Stimulated activated CD8-positive, alpha-beta memory T cell treated with anti-CD3 and anti-CD28 coated beads, Interleukin-12 subunit alpha, Interleukin-12 subunit beta, amount 100 ng/mL, for 1 hour (primary cell): Measurements from ENCODE around the gene CALML6.
"Not testable (repeated sequence)": the region's sequence is repeated elsewhere in the genome, so short reads cannot be mapped to it uniquely, and the experiment has no call there.

ENCODE experiments used
- DNase-seq: peaks from one replicate; pipeline ENCODE4 v3.0.0-alpha.2; 2020; ENCODE audit warnings: low read depth

The CALML6 gene

GRCh38 chr1:1925437-1926345 lies 10.6 kb downstream of the CALML6 start:
- DNase-seq, result no peak

DNA sequence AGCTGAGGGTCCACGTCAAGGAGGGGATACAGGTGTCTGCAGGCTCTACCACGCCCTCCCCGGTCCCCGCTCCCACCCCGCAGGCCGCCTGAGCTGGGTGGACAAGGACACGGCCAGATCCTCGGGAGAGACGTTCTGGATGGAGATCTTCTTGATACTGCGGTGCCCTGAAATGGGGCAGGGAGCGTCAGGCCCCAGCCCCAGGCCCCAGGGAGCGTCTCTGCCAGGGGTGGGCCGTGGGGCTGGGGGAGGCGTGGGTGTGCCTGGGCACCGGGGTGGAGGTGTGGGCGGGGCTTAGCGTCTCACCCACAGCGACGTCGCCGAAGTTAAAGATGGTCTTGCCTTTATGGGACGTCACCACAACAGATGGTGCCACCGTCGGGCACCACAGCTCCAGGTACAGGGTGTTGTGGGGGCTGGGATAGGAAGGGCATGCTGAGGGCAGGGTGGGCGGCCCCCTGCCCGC lies 11.3 kb downstream of the CALML6 start:
- DNase-seq, result no peak

- DNase-seq, result no peak
Measured at GRCh38 chr1:1926886-1927660, 12.0 kb downstream of the CALML6 start.

- DNase-seq, result no peak
Measured at GRCh38 chr1:1927751-1928150, 12.7 kb downstream of the CALML6 start.

DNA sequence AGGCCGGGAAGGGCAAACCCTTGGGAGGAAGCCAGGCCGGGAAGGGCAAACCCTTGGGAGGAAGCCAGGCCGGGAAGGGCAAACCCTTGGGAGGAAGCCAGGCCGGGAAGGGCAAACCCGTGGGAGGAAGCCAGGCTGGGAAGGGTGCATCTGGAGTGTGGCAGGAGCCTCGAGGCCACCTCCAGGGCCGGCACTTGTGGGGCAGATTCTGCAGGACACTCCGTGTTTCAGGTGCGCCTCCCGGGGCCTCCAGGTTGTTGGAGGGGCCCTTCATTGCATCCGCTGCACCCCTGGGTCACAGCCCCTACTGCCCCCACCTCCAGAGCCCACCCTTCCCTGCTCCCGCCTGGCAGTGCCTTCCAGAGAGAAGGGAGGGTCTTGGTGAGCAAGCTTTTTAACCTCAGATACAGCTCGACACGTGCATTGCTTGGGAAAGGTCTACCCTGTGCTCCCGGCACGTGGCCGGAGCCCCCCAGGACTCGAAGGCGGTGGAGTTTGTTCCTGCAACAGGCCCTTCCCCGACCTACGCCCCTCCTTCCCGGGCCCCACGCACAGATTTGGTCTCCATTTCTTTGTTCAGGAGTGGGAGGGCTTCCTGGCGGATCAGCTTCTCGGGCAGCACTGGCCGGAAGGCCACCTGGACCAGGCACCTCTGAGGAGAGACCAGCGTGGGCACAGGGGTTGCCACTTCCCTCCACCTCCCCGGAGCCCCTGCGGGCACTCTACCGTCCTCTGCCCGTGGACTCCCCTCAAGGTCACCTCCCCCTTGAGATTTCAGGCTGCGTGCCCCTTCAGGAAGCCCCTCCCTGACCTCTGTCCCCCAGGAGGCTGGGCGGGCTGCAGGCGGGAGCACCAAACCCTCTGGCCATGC lies 13.4 kb downstream of the CALML6 start:
- no peak for DNase-seq

DNA sequence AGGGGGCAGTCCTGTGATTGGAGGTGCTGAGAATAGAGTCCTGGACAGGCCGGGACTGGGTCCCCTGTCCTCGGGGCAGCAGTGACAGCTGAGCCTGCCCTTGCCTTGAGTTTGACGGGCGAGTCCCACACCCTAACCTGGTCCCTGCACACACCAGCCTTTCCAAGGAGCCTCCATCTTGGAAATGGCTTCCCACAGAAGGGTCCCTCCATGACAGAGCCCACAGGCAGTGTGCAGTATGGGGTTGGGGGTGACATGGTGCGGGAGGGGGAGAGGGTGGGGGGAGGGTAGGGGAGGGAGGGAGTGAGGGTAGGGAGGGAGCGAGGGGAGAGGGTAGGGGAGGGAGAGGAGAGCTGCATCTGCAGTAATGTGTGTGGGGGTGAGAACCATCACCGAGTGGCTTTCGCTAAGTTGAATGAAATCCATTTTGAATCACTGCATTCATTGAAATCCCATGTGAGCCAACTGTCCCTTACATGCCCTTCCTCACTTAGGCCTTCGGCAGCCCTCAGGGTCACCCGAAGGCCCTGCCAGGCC lies 14.1 kb downstream of the CALML6 start:
- no peak for DNase-seq

DNA sequence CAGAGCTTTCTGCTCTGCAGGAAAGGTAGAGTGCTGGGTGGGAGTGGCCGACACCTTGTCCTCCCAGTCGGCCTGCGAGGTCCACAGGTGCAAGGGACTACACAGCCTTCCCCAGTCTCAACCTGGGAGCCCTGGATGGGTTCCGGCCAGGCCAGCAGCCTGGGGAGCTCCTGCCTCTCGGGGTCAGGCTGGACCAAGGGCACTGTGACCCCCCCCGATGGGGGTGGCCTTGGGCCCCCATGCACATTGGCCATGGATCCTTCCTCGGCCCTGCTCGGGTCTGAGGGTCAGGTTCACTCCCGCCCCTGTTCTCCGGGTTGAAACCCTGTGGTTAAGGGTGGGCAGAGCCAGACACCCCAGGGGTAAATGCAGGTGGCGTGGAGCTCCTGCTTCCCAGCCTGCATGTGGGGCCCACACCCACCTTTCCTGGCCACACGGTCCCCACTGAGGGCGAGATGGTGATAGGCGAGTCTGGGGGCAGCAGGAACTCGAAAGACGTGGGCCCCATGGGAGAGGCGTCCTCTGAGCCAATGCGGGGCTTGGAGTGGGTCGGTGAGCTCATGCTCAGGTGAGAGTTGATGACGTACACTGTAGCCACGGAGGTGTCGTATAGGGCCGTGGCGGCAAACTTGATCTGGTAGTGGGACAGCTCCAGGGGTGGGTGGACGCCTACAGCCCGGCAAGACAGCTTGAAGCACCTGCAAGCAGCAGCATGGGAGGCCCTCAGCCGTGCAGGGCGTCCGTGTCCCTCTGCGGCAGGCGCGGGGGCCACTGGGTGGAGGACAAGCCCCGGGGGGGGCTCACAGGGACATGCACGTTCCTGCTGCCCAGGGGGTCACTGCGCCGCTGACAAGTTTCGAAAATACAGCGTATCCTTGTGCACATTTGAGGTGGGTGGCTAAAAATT lies 14.8 kb downstream of the CALML6 start:
- no peak for DNase-seq

GRCh38 chr1:1934848-1935247 lies 19.8 kb downstream of the CALML6 start:
- not testable (repeated sequence) for DNase-seq

DNA sequence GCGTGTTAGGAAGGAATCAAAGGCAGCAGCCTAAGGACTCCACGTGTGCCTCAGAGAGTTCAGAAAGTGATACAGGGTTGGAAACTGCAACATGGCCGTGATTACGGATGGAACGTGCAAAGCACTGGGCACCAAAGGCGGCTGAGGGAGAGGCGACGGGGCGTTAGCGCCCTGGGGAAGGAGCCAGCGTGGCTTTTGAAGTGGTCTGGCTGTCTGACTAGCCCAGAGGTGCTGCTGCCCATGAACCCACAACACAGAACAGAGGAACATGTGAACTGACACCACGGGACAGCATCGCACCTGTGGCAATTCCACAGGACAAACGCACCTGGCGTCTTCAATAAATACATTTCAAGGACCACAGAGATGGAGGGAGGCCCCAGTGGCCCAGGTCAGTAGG lies 22.0 kb downstream of the CALML6 start:
- no peak for DNase-seq

DNA sequence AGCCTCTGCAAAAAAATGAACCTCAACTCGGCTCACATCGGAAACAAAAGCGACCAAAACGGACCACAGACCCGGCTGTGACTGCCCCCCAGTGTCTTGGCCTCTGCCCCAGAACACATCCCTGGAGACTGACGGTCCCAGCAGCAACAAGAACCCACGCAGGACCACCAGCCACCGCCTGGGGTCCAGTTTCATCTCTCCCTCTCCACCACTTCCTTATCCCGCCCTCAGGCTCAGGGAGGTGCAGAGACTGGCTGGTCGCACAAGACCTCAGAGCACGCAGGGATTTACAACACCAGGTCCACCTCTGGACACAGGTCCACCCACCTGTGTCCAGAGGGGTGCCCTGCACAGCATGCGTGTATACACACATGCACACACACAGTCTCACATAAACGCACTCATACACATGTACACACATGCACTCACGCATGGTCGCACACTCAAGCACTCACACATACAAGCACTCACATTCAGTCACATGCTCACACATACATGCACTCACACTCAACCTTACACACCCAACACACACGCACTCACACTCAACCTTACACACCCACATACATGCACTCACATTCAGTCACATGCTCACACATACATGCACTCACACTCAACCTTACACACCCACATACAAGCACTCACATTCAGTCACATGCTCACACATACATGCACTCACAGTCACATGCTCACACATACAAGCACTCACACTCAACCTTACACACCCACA lies 22.7 kb downstream of the CALML6 start:
- no peak for DNase-seq

DNA sequence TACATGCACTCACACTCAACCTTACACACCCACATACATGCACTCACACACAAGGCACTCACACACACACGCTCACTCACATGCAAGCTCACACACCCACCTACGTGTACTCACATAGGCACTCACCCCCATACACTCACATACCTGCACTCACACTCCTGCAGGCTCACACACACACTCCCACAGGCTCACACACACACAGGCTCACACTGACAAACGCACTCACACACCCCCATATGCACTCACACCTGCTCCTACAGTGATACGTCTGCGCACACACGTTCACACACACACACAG lies 23.2 kb downstream of the CALML6 start:
- no peak for DNase-seq

DNA sequence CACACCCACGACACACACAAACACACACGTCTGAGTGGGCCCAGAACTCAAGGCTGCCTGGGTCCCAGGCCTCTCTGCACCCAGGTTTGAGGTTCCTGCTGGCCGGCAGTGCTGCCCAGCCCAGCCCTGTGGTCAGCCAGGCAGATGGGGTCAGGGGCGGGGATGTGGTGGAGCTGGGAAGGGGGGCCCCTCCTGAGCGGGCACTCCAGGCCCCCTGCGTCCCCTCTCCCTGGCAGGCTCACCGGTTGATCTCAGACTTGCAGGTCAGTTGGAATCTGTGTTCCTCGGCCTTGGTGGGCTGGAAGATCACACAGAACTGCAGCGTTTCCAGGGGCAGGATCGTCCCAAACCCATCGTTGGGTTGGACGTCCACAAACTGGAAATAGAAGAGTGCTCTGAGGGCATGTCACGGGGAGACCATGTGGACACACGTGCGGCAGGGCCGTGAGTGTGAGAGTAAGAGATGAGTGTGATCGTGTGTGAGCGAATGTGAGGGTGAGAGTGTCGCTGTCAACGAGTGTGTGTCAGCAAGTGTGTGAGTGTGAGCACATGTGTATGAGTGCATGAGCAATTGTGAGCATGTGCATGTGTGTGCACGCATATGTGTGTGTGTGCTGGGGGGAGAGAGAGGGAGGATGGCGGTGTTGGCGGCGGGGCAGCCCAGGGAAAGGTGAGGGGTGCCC lies 23.7 kb downstream of the CALML6 start:
- no peak for DNase-seq

DNA sequence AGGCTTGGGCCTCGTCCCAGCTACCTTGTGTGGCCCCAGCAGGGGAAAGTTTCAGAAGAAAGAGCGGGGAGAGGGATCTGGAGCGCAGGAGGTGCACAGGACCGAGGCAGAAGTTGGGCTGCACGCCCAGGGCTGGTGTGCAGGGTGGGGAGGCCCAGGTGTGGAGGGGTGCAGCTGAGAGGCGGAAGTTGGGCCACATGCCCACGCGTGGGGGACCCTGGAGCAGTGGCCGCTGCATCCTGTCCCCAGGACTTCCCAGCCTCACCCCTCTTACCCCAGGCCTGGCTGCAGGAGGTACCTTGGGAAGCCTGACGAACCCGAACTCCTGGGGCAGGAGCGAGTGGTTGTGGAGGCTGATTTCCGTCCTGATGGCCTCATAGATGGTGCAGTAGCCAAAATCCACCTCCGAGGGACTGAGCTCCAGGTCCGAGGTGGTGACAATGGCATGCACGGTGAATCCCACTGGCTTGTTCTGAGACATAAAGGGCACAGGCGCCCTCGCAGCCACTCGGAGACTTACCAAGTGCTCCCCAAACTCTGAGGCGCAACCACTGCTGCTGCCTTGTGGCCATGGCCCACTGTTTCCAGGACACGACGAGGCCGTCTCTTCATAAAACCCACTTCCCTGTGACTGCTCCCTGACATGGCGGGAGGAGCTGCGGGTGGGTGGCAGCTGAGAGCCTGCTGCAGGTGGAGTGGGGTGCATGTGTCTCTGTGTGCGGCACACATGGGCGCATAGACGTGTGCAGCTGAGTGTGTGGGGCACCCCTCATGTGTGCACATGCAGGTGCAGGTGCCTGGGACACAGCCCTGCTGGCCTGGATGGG lies 24.4 kb downstream of the CALML6 start:
- no peak for DNase-seq

GRCh38 chr1:1940123-1940425 lies 25.0 kb downstream of the CALML6 start:
- no peak for DNase-seq

DNA sequence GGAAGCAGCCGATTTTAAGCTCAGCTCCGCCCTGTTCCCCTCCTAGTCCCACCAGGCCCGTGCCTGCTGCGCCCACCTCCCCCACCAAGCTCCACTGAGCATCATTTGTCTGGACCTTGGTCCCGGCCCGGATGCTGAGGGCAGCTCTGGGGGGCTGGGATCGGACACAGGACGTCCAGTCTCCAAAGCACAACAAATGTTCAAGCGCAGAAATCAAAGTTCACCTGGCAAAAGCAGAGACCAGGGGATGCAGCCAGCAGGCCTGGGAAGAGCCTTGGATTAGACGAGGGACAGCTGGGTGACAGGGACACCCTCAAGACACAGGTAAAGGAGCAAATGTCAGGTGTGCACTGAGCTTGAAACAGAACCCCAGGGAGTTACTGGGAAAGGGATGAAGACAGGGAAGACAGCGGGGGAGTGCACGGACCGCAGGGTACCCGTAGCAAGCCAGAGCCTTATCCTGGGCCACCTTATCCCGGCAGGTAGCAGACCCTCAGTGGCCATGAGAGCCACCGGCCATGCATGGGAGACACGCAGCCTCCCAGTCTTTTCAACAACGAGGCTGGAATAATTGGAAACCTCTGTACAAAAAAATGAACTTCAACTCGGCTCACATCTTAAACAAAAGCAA lies 26.3 kb downstream of the CALML6 start:
- DNase-seq, result no peak

DNA sequence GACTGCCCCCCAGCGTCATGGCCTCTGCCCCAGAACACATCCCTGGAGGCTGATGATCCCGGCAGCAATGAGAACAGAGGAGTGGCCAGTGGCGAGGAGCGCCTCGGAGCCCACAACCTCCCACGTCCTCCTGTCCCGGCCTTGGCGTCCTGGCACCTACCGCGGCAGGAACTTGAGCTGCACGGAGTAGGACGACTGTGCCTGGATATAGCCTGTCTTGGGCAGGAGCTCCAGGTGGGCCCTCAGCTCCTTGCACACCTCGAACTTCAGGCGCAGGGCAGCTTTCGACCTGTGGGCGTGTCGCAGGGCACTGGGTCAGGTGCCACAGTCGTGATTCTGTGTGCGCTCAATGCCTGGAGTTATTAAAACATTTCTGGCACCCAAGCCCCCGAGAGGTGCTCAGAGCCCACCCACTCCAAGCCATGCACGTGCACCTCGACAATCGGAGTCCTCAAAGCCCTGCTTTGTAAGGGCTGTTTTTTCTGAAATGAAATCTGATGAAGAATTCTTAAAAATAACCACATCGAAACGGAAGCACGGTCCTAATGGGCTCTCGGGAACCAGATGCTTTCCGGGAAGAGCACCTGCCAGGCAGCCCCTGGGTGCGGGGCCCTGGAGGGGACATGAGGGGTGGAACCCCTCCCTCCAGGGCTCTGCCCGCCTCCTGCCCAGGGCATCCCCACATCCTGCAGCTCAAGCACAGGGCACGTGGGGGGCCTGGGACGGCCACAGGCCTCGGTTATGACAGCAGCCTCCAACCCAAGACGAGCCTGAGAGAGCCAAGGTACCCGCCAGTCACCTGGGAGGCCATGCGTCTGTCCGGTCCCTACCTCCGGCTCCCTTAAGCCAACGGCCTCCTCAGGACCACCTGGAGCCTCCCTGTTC lies 27.1 kb downstream of the CALML6 start:
- DNase-seq, result no peak
